Smooth muscle cell (in vitro differentiated cells): ENCODE measurements around the gene RABGEF1. TPM values are rescaled to one million over a fixed set of nuclear protein-coding genes. Genes with fewer than 3 reads are reported as not detected.
"Not testable (repeated sequence)": the region's sequence is repeated elsewhere in the genome, so short reads cannot be mapped to it uniquely, and the experiment has no call there.

Experiments
- DNase-seq: peaks from one replicate; lab custom pipeline; 2025; ENCODE audit not compliant: unreplicated experiment; lab: John Stamatoyannopoulos, UW
- H2AFZ ChIP-seq: fragments of 200-600 bp; sonication (generic); 2 replicates; pipeline ENCODE4 v1.6.0; 2016; ENCODE audit warnings: antibody characterized with exemption, low read depth, mild to moderate bottlenecking
- H3F3A ChIP-seq: fragments of 200-600 bp; sonication (generic); 2 replicates; pipeline ENCODE4 v1.6.0; 2017; ENCODE audit warnings: antibody characterized with exemption, low read depth
- H3K27ac ChIP-seq: fragments of 200-600 bp; sonication (generic); 2 replicates; pipeline ENCODE4 v1.5.1; 2016; ENCODE audit warnings: low read depth, mild to moderate bottlenecking
- H3K27me3 ChIP-seq: fragments of 200-600 bp; sonication (generic); 2 replicates; pipeline ENCODE4 v1.6.1; 2016; ENCODE audit warnings: low read depth, mild to moderate bottlenecking
- H3K36me3 ChIP-seq: fragments of 200-600 bp; sonication (generic); 2 replicates; pipeline ENCODE4 v1.5.1; 2016; ENCODE audit warnings: low read depth
- H3K4me1 ChIP-seq: fragments of 200-600 bp; sonication (generic); 2 replicates; pipeline ENCODE4 v1.5.1; 2016; ENCODE audit warnings: low read depth
- H3K4me2 ChIP-seq: fragments of 200-600 bp; sonication (generic); 2 replicates; pipeline ENCODE4 v1.6.0; 2016; ENCODE audit warnings: mild to moderate bottlenecking
- H3K4me3 ChIP-seq: fragments of 200-600 bp; sonication (generic); 2 replicates; pipeline ENCODE4 v1.5.1; 2016; ENCODE audit warnings: mild to moderate bottlenecking
- H3K79me2 ChIP-seq: fragments of 200-600 bp; sonication (generic); 2 replicates; pipeline ENCODE4 v1.6.0; 2016; ENCODE audit warnings: low read depth, mild to moderate bottlenecking
- H3K9ac ChIP-seq: fragments of 200-600 bp; sonication (generic); 2 replicates; pipeline ENCODE4 v1.6.0; 2016; ENCODE audit warnings: low read depth
- H3K9me3 ChIP-seq: fragments of 200-600 bp; sonication (generic); replicated peaks from 2 replicates; pipeline ENCODE4 v1.5.1; 2016; ENCODE audit warnings: low read depth
- H4K20me1 ChIP-seq: fragments of 200-600 bp; sonication (generic); 2 replicates; pipeline ENCODE4 v1.6.0; 2016; ENCODE audit warnings: low read depth
- CTCF ChIP-seq: fragments of 200-600 bp; sonication (generic); IDR thresholded peaks from 2 replicates; pipeline ENCODE4 v1.5.1; 2017; ENCODE audit warnings: borderline replicate concordance, mild to moderate bottlenecking, antibody characterized with exemption; ENCODE audit not compliant: insufficient read depth, poor library complexity, severe bottlenecking
- WGBS: methylation state at CpG from one replicate; pipeline ENCODE4 v1.1.7; 2016; ENCODE audit warnings: low lambda C conversion rate; 5-methylcytosine and 5-hydroxymethylcytosine counted together
- polyA plus RNA-seq: library from polyadenylated mRNA; unstranded; fragments of >200 nt; fragmentation: Nextera tagmentation; extraction: Ambion mirVana; gene quantifications from 2 replicates; pipeline ENCODE4 v1.2.1, GENCODE V29; 2016
- total RNA-seq: library from RNA; depleted of rRNA; stranded (reverse); fragments of >200 nt; gene quantifications from 2 replicates; pipeline ENCODE4 v1.2.3, GENCODE V29; 2014

RABGEF1 gene
- total and polyA plus RNA-seq, 2 experiments from 2014 or later, result 18.8 to 34.9 TPM

DNA sequence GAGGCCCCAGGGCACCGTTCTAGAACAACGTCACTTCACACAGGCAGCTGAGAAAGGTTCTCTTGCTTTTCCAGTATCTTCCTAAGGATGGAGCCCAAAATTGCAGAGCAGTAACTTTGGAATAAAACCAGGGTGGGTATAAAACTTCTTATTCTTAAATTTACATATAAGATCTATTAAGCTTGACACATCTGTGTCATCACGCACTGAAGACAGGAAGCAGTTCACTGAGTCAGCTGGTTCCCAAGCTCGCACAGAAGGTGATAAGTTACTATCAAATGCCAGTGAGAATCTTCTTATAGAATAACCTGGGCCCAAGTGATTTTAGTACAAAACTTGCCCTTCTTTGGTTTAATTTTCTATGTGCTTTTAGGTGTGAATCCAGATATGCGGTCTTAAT is 70.2 kb downstream of the RABGEF1 start:
- TF ChIP-seq CTCF, result no peak
- Histone ChIP-seq H3K27ac (no peak overlapping the region), H3K4me2 (no peak overlapping the region), H3K36me3 (peaks cover 19% of the 10 kb centered on the region), H3K79me2 (no peaks in the 10 kb centered on the region), H2AFZ (no peak overlapping the region), H3K4me3 (no peak overlapping the region), H3K4me1 (no peaks in the 10 kb centered on the region), H3K9me3 (no peaks in the 10 kb centered on the region), H3K27me3 (no peaks in the 10 kb centered on the region), H4K20me1 (peaks cover 13% of the 10 kb centered on the region), H3K9ac (no peak overlapping the region), H3F3A (no peaks in the 10 kb centered on the region)
- no peak for DNase-seq
- 93% methylated on average over 5 of the region's 5 CpGs for WGBS

DNA sequence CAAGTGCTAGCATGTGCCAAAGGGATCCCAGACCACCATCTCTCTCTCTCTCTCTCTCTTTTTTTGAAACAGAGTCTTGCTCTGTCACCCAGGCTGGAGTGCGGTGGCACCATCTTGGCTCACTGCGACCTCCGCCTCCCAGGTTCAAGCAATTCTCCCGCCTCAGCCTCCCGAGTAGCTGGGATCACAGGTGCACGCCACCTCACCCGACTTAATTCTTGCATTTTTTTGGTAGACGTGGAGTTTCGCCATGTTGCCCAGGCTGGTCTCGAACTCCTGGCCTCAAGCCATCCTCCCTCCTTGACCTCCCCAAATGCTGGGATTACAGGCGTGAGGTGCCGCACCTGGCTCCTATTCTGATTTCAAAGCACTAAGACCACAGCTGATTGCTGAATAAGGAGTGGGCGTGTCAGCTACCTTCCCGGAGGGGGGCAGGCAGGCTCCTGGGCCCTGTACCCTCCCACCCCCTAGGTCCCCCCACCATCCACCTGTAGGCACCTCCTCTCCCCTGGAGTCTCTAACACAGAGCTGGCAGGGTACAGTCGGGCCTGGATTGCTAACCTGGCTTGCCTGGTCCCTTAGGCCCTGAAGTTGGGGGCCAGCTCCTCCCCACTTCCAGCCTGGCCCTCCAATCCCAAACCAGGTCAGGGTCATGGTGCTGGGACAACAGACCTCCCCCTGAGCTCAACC is 74.8 kb downstream of the RABGEF1 start:
- not testable (repeated sequence) for H3K36me3 ChIP-seq, H3K27me3 ChIP-seq, H3K9me3 ChIP-seq, H3K4me2 ChIP-seq, H2AFZ ChIP-seq, DNase-seq, H3K4me3 ChIP-seq, H3K79me2 ChIP-seq, H3K27ac ChIP-seq, H3K4me1 ChIP-seq, H4K20me1 ChIP-seq, H3K9ac ChIP-seq, H3F3A ChIP-seq
- WGBS, result 96% methylated on average over 15 of the region's 15 CpGs

GRCh38 chr7:66815951-66816350 is 75.4 kb downstream of the RABGEF1 start:
- H3K9ac ChIP-seq, result no peak overlapping the region
- no peak overlapping the region for H3K27ac ChIP-seq
- no peaks in the 10 kb centered on the region for H4K20me1 ChIP-seq
- no peaks in the 10 kb centered on the region for H3F3A ChIP-seq
- H3K9me3 ChIP-seq, result no peaks in the 10 kb centered on the region
- H3K4me2 ChIP-seq, result no peak overlapping the region
- no peaks in the 10 kb centered on the region for H3K4me1 ChIP-seq
- DNase-seq, result no peak
- TF ChIP-seq CTCF, result no peak
- no peaks in the 10 kb centered on the region for H3K27me3 ChIP-seq
- H3K36me3 ChIP-seq, result no peaks in the 10 kb centered on the region
- 96% methylated on average over 4 of the region's 7 CpGs for WGBS
- H3K79me2 ChIP-seq, result no peaks in the 10 kb centered on the region
- H3K4me3 ChIP-seq, result no peak overlapping the region
- no peak overlapping the region for H2AFZ ChIP-seq

GRCh38 chr7:66816658-66817057 is 76.1 kb downstream of the RABGEF1 start:
- not testable (repeated sequence) for H4K20me1 ChIP-seq, H3K4me2 ChIP-seq, DNase-seq, H3K9ac ChIP-seq, H3K79me2 ChIP-seq, H3K9me3 ChIP-seq, H3K4me3 ChIP-seq, H3K27ac ChIP-seq, H3K36me3 ChIP-seq, H3K27me3 ChIP-seq, H3F3A ChIP-seq, H2AFZ ChIP-seq, H3K4me1 ChIP-seq
- WGBS, result 94% methylated on average over 7 of the region's 7 CpGs

DNA sequence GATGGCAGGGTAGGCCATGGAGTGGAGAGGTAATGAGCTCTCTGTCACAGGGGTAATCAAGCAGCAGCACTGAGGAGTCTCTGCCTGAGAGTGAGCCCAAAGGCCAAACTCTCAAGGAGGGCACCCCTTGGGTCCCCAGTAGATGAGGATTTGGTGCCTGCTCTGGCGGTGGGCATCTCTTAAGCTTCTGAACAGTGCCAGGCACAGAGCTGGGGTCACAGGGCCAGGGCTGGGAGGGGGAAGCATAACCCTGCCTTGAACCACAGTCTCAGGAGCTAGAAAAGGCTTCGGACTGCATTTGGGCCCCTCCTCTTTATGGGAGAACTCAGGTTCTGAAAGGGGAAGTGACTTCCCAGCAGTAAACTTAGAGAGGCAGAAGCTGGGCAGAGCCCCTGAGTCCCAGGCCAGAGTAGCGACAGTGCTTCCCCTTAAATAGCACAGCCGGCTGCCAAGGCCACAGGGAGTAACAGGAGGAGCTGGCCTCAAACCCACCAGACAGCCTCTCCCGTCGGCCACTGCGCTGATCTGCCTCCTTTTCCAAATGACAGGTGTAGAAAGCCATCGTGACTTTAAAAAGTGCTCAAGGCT is 76.8 kb downstream of the RABGEF1 start:
- not testable (repeated sequence) for H3K36me3 ChIP-seq, H3K4me2 ChIP-seq, H2AFZ ChIP-seq, DNase-seq, H3K9ac ChIP-seq, H3K4me1 ChIP-seq, H3K4me3 ChIP-seq, H4K20me1 ChIP-seq, H3K9me3 ChIP-seq, H3K27me3 ChIP-seq, H3F3A ChIP-seq, H3K27ac ChIP-seq, H3K79me2 ChIP-seq
- WGBS, result 89% methylated on average over 7 of the region's 8 CpGs

DNA sequence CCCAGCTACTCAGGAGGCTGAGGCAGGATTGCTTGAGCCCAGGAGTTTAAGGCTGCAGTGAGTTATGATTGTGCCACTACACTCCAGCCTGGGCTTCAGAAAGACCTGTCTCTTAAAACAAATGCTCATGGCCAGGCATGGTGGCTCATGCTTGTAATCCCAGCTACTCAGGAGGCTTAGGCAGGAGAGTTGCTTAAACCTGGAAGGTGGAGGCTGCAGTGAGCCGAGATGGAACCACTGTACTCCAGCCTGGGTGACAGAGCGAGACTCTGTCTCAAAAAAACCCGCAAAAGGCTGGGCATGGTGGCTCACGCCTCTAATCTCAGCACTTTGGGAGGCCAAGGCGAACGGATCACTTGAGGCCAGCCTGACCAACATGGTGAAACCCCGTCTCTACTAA is 77.4 kb downstream of the RABGEF1 start:
- H3K27me3 ChIP-seq, result not testable (repeated sequence)

More for the DNA sequence above, 77.4 kb downstream of the RABGEF1 start:
- not testable (repeated sequence) for H4K20me1 ChIP-seq, H3F3A ChIP-seq, DNase-seq, H3K36me3 ChIP-seq, H3K27ac ChIP-seq, H3K4me2 ChIP-seq, H3K4me3 ChIP-seq, H3K79me2 ChIP-seq, H3K4me1 ChIP-seq, H3K9ac ChIP-seq, H3K9me3 ChIP-seq, H2AFZ ChIP-seq
- WGBS, result 93% methylated on average over 7 of the region's 7 CpGs
